Nephron (organoid): ENCODE measurements around the gene SOX13.

Source experiments
- H3K27ac Mint-ChIP-seq, 3 experiments: 2 replicates each; pipeline ENCODE4 v1.8.0; 2020; ENCODE audit warnings: mixed read lengths in 3 of 3, mild to moderate bottlenecking in 2 of 3, moderate library complexity in 1 of 3
- H3K27me3 Mint-ChIP-seq: 2 replicates; pipeline ENCODE4 v1.8.0; 2021; ENCODE audit warnings: low read depth, mild to moderate bottlenecking, moderate library complexity, mixed read lengths
- H3K36me3 Mint-ChIP-seq: 2 replicates; pipeline ENCODE4 v1.8.0; 2020; ENCODE audit warnings: low read depth, mixed read lengths
- H3K4me1 Mint-ChIP-seq: 2 replicates; pipeline ENCODE4 v1.8.0; 2020; ENCODE audit warnings: mixed read lengths
- H3K4me3 Mint-ChIP-seq, 3 experiments: 2 replicates each; pipeline ENCODE4 v1.8.0; 2020; ENCODE audit warnings: mild to moderate bottlenecking in 3 of 3, mixed read lengths in 3 of 3, moderate library complexity in 2 of 3
- H3K9me3 Mint-ChIP-seq: 2 replicates; pipeline ENCODE4 v1.8.0; 2020; ENCODE audit warnings: mixed read lengths
- CTCF ChIP-seq, 3 experiments: fragments of 200-600 bp; sonication (generic); IDR thresholded peaks; one replicate each; pipeline ENCODE4 v1.5.0; 2021; ENCODE audit warnings: antibody characterized with exemption in 3 of 3; ENCODE audit not compliant: unreplicated experiment in 3 of 3

Gene SOX13

DNA sequence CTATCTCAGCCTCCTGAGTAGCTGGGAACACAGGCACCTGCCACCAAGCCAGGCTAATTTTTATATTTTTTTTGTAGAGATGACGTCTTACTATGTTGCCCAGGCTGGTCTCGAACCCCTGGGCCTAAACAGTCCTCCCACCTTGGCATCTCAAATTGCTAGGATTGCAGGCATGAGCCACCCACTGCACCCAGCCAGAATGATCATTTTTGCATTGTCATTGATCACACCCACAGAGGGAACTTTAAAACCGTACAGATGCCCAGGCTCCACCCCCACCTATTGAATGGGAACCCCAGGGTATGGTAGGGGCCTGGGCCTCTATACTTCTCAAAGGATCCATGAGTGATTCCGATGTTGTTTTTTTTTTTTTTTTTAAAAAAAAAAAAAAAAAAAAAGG lies 42.2 kb downstream of the SOX13 start:
- no peaks in the 10 kb centered on the region for H3K9me3 Mint-ChIP-seq
- no peak overlapping the region for H3K4me3 Mint-ChIP-seq
- no peaks in the 10 kb centered on the region for H3K27me3 Mint-ChIP-seq
- H3K36me3 Mint-ChIP-seq: peaks cover 25% of the 10 kb centered on the region
- no peak overlapping the region for H3K27ac Mint-ChIP-seq
- no peak for TF ChIP-seq CTCF (IDR thresholded peaks at IDR 0.05; ENCODE audit: unreplicated experiment in 3 of 3)
- H3K4me1 Mint-ChIP-seq: no peaks in the 10 kb centered on the region

- Mint-ChIP-seq H3K4me1 (no peaks in the 10 kb centered on the region), H3K4me3 (no peak overlapping the region), H3K27me3 (no peaks in the 10 kb centered on the region), H3K36me3 (peaks cover 25% of the 10 kb centered on the region), H3K9me3 (no peaks in the 10 kb centered on the region), H3K27ac (no peak overlapping the region)
- no peak for TF ChIP-seq CTCF (IDR thresholded peaks at IDR 0.05; ENCODE audit: unreplicated experiment in 3 of 3)
Observed at GRCh38 chr1:204116539-204116938, 43.6 kb downstream of the SOX13 start.

- H3K27me3 Mint-ChIP-seq: no peaks in the 10 kb centered on the region
- H3K36me3 Mint-ChIP-seq: peaks cover 49% of the 10 kb centered on the region
- TF ChIP-seq CTCF (IDR thresholded peaks at IDR 0.05; ENCODE audit: unreplicated experiment in 3 of 3): no peak
- no peak overlapping the region for H3K4me3 Mint-ChIP-seq
- H3K4me1 Mint-ChIP-seq: peaks cover 8% of the 10 kb centered on the region
- no peak overlapping the region for H3K27ac Mint-ChIP-seq
- no peaks in the 10 kb centered on the region for H3K9me3 Mint-ChIP-seq
Observed at GRCh38 chr1:204121840-204122555, 49.1 kb downstream of the SOX13 start.

- Mint-ChIP-seq H3K27ac (no peak overlapping the region), H3K9me3 (no peaks in the 10 kb centered on the region), H3K4me1 (peaks cover 21% of the 10 kb centered on the region), H3K4me3 (no peak overlapping the region), H3K27me3 (no peaks in the 10 kb centered on the region), H3K36me3 (peaks cover 45% of the 10 kb centered on the region)
- TF ChIP-seq CTCF (IDR thresholded peaks at IDR 0.05; ENCODE audit: unreplicated experiment in 3 of 3): no peak
Observed at GRCh38 chr1:204123376-204123775, 50.5 kb downstream of the SOX13 start.

GRCh38 chr1:204124639-204125038 lies 51.7 kb downstream of the SOX13 start:
- no peak overlapping the region for H3K4me3 Mint-ChIP-seq
- H3K27me3 Mint-ChIP-seq: no peaks in the 10 kb centered on the region
- H3K4me1 Mint-ChIP-seq: peaks cover 33% of the 10 kb centered on the region
- peak overlapping the region in 1 of 3 experiments; percentile 6 for H3K27ac Mint-ChIP-seq
- peaks cover 33% of the 10 kb centered on the region for H3K36me3 Mint-ChIP-seq
- TF ChIP-seq CTCF (IDR thresholded peaks at IDR 0.05; ENCODE audit: unreplicated experiment in 3 of 3): no peak
- no peaks in the 10 kb centered on the region for H3K9me3 Mint-ChIP-seq

DNA sequence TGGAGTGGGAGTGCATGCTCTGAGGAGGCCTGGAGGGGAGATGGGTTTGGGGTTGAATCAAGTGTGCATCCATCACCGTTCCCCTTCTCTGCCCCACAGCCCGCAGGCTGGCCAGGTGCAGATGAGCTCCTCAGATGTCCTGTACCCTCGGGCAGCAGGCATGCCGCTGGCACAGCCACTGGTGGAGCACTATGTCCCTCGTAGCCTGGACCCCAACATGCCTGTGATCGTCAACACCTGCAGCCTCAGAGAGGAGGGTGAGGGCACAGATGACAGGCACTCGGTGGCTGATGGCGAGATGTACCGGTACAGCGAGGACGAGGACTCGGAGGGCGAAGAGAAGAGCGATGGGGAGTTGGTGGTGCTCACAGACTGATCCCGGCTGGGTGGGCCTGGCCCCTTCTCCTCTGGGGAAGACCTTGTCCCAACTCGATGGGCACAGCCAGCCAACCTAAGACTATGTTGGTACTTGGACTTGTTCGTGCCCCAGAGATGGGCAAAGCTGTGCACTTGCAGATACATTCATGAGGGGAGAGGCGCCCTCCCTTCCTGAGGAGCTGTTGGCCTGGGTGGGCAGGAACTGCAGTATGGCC lies 52.9 kb downstream of the SOX13 start:
- Mint-ChIP-seq H3K27ac (no peak overlapping the region), H3K36me3 (peaks cover 30% of the 10 kb centered on the region), H3K4me3 (no peak overlapping the region), H3K27me3 (no peaks in the 10 kb centered on the region), H3K9me3 (no peaks in the 10 kb centered on the region), H3K4me1 (peaks cover 38% of the 10 kb centered on the region)
- no peak for TF ChIP-seq CTCF (IDR thresholded peaks at IDR 0.05; ENCODE audit: unreplicated experiment in 3 of 3)
